NCI-H1694 (cell line): ENCODE measurements around the gene GALNT16.
"Not testable (repeated sequence)": the region's sequence is repeated elsewhere in the genome, so short reads cannot be mapped to it uniquely, and the experiment has no call there.

Source experiments
- DNase-seq: peaks from one replicate; lab custom pipeline; 2025; lab: John Stamatoyannopoulos, UW

Gene GALNT16

GRCh38 chr14:69363055-69363454 lies 103.1 kb downstream of the GALNT16 start:
- no peak for DNase-seq

DNA sequence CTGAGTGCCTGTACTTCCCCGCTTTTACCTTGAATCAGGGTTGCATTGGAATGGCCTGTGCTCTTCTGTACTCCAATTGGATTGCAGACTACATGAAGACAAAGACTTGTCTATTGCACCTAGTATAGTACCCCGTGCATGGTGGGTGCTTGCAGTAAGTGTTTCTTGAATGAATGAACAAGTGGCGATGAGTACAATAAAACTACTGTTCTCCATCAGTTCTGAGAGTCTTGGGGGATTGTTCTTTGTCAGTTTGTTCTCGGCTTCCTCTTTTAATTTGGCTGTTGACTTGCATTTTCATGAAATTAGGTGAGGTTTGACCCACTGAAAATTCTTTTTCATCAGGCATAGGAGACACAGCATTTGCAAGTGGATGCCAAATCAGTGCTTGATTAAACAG lies 104.0 kb downstream of the GALNT16 start:
- DNase-seq, result no peak

- no peak for DNase-seq
Measured at GRCh38 chr14:69364378-69364777, 104.4 kb downstream of the GALNT16 start.

GRCh38 chr14:69366069-69366468 lies 106.1 kb downstream of the GALNT16 start:
- DNase-seq, result no peak

- no peak for DNase-seq
Measured at GRCh38 chr14:69366761-69367160, 106.8 kb downstream of the GALNT16 start.

GRCh38 chr14:69368381-69368780 lies 108.4 kb downstream of the GALNT16 start:
- no peak for DNase-seq

- DNase-seq, result no peak
Measured at GRCh38 chr14:69370061-69370460, 110.1 kb downstream of the GALNT16 start.

- no peak for DNase-seq
Measured at GRCh38 chr14:69372146-69372545, 112.2 kb downstream of the GALNT16 start.

- DNase-seq, result no peak
Measured at GRCh38 chr14:69373104-69373503, 113.1 kb downstream of the GALNT16 start.

DNA sequence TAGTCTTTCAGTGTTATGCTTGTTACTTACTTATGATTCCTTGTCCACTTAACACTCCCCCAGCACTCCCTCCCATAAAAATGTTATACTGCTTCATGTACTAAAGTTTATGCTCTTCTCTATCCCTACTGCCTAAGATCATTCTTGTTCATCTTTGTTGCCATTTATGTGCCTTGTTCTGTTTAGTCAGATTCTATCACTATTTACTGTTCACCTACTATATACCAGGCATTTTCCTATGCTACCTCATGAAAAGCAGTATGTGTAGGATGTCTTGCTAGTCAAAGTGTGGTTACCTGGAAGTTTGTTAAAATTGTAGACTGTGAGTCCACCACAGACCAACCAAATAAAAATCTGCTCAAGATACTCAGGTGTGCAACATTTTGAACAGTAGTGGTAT lies 114.3 kb downstream of the GALNT16 start:
- no peak for DNase-seq

DNA sequence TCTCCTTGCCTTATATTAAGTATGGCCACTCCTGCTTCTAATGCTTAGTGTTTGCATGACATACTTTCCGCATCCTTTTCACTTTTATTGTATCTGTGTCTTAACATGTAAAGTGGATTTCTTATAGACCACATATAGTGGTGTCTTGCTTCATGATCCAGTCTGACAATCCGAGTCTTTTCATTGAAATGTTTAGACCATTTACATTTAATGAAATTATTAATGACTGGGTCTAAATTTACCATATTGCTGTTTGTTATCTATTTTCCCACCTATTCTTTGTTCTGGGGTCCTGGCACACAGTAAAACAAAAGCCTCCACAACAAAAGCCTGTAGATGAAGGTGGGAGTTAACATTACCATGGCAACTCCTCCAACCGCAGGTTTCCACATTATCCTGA lies 115.2 kb downstream of the GALNT16 start:
- DNase-seq, result no peak

DNA sequence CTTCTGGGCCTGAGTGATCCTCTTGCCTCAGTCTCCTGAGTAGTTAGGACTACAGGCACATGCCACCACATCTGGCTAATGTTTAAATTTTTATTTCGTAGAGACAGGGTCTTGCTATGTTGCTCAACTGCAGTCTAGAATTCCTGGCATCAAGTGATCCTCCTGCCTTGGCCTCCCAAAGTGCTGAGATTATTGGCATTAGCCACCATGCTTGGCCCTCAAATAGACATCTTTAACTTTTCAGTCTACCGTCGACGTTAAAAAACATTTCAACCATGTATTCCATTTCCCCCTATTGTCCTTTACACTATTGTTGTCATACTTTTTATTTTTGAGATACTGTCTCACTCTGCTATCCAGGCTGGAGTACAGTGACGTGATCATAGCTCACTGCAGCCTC lies 115.8 kb downstream of the GALNT16 start:
- DNase-seq, result no peak

DNA sequence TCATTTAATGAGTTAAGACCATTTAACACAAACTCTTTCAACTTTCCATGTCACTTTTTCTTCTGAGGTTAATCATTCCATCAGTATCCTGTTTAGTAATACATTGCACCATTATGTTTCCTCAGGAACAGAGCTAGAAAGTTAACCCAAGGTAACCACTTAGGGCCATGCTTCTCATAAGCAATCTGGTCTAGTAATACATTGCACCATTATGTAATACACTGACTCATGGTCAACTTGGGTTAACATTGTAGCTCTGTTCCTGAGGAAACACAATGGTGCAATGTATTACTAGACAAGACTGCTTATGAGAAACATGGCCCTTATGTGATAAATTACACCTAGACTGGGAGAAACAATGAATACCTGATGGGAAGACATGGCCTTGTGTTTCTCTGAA lies 116.5 kb downstream of the GALNT16 start:
- DNase-seq, result no peak

GRCh38 chr14:69378274-69378673 lies 118.3 kb downstream of the GALNT16 start:
- no peak for DNase-seq

DNA sequence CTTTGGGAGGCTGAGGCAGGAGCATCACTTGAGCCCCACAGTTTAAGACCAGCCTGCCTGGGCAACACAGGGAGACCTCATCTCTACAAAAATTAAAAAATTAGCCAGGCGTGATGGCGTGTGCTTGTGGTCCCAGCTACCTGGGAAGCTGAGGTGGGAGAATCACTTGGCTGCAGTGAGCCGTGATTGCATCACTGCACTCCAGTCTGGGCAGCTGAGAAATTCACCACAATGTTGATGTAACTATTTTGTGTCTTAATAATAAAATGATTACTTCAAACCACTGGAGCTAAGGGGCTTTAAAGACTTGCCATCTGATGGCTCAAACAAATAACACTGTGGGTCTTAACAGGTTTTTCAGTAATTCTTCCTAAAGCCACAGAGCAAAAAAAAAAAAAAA lies 127.4 kb downstream of the GALNT16 start:
- DNase-seq, result no peak

GRCh38 chr14:69391400-69391799 lies 131.4 kb downstream of the GALNT16 start:
- DNase-seq, result not testable (repeated sequence)

DNA sequence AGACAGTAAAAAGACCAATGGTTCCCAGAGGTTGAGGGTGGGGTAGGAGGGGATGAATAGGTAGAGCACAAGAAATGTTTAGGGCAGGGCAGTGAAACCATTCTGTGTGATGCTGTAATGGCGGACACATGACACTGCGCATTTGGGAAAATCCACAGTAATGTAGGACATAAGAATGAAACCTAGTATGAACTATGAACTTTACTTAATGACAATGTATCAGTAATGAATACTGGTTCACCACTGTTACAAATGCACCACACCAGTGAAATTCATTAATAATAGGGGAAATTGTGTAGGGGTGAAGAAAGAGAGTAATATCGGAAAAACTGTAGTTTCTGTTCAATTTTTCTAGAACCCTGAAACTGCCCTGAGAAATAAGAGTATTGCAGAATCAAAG lies 132.5 kb downstream of the GALNT16 start:
- DNase-seq, result no peak

DNA sequence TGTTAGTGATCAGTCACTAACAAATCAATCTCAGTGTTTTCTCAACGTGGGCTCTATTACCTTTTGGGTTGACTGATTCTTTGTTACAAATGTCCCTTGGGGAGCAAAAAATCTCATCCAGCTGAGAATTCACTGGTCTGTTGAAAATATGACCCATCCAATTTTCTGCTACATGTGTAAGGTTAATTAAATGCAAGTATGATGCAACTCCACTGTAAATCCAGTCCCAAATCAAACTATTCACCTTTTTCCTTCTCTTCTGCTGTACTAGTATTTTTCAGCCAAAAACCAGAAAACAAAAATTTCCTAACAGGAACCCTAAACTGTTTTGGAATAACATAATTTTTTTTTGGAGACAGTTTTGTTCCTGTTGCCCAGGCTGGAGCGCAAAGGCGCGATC lies 136.0 kb downstream of the GALNT16 start:
- no peak for DNase-seq

DNA sequence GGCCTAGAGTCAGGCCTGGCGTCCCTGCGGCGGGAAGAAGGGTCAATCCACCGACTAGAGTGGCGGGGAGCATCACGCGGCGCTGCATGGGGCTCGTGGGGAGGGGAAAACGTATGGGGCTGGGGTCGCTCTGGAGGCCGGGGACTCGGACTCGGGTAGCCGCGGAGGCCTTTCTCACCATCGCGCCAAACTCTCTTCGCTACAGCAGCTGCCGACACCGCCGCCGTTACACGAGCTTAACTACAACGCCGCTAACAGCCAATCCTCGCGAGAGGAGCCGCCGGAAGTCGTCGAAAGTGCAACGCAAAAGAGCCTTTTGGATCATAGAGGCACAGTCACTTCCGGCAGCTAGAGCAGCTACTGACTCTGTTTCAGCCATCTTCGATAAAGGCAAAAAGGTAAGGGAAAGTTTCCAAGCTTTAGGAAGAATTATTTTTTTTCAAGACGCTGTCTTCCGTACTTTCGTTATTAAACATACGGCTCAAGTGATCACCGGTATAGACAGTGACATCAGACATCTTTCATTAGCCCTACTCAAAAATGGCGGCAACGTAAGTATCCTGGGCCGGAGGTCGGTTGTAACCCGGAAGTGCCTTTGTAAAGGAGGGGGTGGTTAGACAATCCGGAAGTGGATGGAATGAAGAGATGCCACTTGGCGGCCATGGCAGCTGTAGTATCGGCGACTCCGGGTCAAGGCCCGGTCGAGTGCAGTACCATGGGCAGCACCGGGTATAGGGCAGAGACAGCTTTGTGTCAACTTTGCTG lies 138.3 kb downstream of the GALNT16 start, which contains the start of the genes ERH and SLC39A9:
Gene ERH, minus strand, starts transcription at position 247 of the 765 bp plus-strand sequence. Its CDS starts 66 bp downstream, at position 181.
Gene SLC39A9, plus strand, starts transcription at position 640 of the 765 bp plus-strand sequence. CDS start 678 bp downstream, outside the sequence.
- DNase-seq, result peak; percentile 99

GRCh38 chr14:69398818-69399210 lies 138.9 kb downstream of the GALNT16 start:
- DNase-seq, result peak; percentile 57

DNA sequence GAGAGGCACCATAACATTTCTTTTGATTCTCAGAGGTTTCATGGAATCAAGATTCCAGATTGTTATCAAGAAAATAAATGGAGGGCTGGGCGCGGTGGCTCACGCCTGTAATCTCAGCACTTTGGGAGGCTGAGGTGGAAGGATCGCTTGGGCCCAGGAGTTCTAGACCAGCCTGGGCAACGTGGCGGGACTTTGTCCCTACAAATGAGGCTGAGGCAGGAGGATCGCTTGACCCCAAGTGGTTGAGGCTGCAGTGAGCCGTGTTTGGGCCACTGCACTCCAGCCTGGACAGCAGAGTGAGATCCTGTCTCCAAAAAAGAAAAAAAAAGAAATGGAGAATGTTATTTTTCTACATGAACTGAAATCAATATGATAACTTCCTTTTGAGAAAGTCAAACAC lies 139.8 kb downstream of the GALNT16 start:
- no peak for DNase-seq

GRCh38 chr14:69400154-69400553 lies 140.2 kb downstream of the GALNT16 start:
- DNase-seq, result no peak

GRCh38 chr14:69401841-69402240 lies 141.9 kb downstream of the GALNT16 start:
- DNase-seq, result no peak

- DNase-seq, result no peak
Measured at GRCh38 chr14:69404478-69404877, 144.5 kb downstream of the GALNT16 start.
